ENCODE measurements around the gene NEK8.

Gene NEK8

DNA sequence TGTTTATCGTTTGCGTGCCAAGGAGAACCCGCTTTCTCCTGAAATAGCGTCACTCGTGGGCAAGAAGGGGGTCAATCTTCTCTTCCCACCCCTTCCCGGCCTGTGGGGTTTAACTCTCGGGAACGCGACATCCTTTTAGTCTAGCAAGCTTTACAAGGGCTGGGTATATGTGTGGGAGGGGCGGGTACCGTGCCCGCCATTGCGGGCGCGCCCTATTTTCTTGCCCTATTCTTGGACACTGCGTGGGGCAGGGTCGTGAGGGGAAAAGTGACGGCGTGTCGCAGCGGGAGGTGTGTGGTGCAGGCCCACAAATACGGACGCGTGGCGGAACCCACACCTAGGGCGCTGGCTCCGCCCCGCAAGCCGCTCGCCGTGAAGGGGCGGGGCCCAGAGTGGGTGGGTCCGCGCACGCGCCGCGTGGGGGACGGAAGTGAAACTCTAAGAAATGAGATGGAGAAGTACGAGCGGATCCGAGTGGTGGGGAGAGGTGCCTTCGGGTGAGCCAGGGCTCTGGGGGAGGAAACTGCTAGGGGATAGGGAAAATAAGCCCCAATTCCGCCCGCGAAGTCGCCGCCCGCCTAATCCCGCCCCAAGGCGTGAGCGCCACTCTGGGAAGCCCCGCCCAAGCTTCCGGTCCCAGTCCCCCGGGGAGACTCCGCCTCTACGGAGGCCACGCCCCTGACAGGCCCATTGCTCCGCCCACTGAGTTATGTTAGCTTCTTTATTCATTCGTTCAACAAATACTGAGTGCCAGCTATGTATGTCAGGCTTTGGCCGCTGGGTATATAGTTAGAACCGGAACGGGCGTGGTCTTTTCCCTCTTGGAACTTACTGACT is at the start of gene NEK8:
TSS of gene NEK8 (plus strand) at position 425 of the 837 bp plus-strand sequence. CDS start at position 451, 26 bp downstream.
- no peak for TF ChIP-seq CTCF (conservative IDR thresholded peaks at IDR 0.05; ENCODE audit: low read depth, low read length)

GRCh38 chr17:28682655-28683054 is 45.9 kb upstream of the NEK8 start:
- no peak overlapping the region for H3K4me3 ChIP-seq (ENCODE audit: low read depth, low read length)
- TF ChIP-seq CTCF (conservative IDR thresholded peaks at IDR 0.05; ENCODE audit: low read depth, low read length) = no peak
- no peak for DNase-seq (ENCODE audit: low read depth)

More for the DNA sequence above, at the start of gene NEK8:
- peak; percentile 94 for DNase-seq (ENCODE audit: low read depth)
- H3K4me3 ChIP-seq (ENCODE audit: low read depth, low read length) = peak within 1 kb of the TSS; percentile 93

GRCh38 chr17:28684963-28685362 is 43.6 kb upstream of the NEK8 start:
- no peak overlapping the region for H3K4me3 ChIP-seq (ENCODE audit: low read depth, low read length)
- DNase-seq (ENCODE audit: low read depth) = peak; percentile 43
- peak; percentile 7 for TF ChIP-seq CTCF (conservative IDR thresholded peaks at IDR 0.05; ENCODE audit: low read depth, low read length)

GRCh38 chr17:28685366-28685765 is 43.2 kb upstream of the NEK8 start:
- H3K4me3 ChIP-seq (ENCODE audit: low read depth, low read length) = no peak overlapping the region
- TF ChIP-seq CTCF (conservative IDR thresholded peaks at IDR 0.05; ENCODE audit: low read depth, low read length) = no peak
- DNase-seq (ENCODE audit: low read depth) = no peak

DNA sequence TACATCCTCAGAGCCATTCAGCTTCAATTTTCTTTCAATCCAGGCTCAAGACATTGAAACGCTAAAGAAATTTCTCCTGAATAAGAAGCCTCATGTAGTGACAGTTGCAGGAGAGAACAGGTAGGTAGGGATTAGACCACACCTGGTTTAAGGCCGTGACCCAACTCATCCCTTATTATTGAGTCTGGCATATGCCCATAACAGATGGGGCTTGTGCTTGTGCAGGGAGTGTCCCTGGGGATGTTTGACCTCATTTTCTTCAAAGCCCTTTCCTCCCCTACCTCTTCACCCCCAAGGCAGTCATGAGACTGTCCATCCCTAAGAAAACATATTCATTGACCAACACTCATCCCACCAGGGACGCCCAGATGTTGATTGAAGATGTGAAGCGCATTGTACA is 42.3 kb upstream of the NEK8 start:
- no peak overlapping the region for H3K4me3 ChIP-seq (ENCODE audit: low read depth, low read length)
- TF ChIP-seq CTCF (conservative IDR thresholded peaks at IDR 0.05; ENCODE audit: low read depth, low read length) = no peak
- no peak for DNase-seq (ENCODE audit: low read depth)

DNA sequence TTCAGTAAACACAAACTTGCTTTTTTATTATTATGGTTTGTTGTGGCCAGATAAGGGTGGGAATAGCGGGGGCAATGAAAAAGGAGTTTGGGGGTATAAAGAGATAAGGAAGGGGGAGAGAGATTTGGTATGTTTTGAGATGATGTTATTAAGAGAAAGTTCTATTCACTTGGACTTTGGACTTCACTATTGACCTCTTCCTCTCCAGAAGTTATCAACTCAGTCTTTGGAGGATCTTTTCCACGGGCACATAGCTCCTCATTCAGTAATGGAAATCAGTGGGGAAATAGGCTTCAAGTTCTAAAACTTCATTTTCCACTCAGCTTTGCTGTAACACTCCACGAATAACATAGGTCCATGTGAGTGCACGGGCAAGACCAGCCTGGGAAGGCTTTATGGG is 40.1 kb upstream of the NEK8 start:
- H3K4me3 ChIP-seq (ENCODE audit: low read depth, low read length) = no peak overlapping the region
- TF ChIP-seq CTCF (conservative IDR thresholded peaks at IDR 0.05; ENCODE audit: low read depth, low read length) = no peak
- DNase-seq (ENCODE audit: low read depth) = no peak

DNA sequence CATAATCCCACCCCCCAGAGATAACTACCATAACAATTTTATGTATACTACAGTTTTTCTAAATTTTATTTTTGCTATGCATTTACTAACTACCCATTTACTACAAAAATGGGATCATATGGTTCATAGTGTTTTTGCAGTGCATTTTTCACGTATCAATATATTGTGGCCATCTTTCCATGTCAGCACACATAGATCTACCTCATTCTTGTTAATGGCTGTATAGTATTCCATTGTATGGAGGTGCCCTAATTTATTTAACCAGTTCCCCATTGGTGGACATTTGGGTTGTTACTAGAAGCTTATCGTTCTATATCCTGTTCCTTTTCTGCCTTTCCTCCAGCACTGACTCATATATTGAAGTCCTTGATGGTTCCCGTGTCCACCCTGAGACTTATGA is 39.6 kb upstream of the NEK8 start:
- no peak overlapping the region for H3K4me3 ChIP-seq (ENCODE audit: low read depth, low read length)
- TF ChIP-seq CTCF (conservative IDR thresholded peaks at IDR 0.05; ENCODE audit: low read depth, low read length) = no peak

More for the DNA sequence above, 39.6 kb upstream of the NEK8 start:
- no peak for DNase-seq (ENCODE audit: low read depth)

Measured in choroid plexus epithelial cell (primary cell).